GM19324 (cell line): Measurements from ENCODE around the gene SLC16A8.

Experiments used
- ATAC-seq: cut with Tn5 transposase; IDR thresholded peaks from one replicate; pipeline ENCODE4 v1.9.1; 2021; ENCODE audit warnings: mild to moderate bottlenecking, moderate library complexity; ENCODE audit not compliant: unreplicated experiment, low FRiP score

Gene SLC16A8

GRCh38 chr22:38114484-38115398 is 30.8 kb upstream of the SLC16A8 start:
- no peak for ATAC-seq

DNA sequence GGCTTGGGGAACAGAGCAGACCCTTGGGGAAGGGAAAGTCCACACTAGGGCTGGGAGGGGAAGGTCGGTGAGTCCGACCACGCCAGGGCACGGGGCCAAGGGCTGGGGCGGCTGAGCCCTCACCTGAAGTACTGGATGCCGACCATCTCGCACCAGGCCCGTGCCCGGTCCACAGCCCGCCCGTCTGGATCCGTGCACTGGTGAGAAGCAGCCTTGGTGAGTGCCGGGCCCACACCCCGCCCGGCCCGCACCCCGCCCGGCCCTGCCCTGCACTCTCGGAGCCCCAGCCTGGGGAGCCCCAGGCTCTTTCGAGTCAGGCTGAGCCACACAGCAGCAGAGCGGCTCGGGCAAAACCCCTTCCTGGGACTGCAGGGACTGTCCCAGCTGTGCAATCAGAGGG is 28.4 kb upstream of the SLC16A8 start:
- ATAC-seq = no peak

DNA sequence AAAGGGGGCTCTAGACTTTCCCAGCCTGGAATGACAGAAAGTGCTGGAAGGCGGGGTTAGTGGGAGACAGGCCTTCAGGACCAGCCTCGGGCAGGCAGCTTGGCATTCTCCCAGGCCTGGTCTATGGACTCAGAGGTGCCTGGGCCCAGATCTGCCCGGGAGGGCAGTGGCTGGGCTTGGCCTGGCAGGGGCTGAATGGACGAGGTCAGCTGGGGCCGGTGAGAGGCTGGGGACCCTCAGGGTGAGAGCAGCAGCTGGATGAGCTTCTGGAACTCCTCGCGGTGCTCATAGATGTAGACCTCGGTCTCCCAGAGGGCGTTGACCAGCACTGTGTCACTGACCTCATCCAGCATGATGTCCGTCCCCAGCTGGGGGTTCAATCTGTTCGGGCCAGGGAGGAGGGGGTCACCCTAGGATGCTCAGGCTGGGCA is 28.0 kb upstream of the SLC16A8 start:
- no peak for ATAC-seq

- no peak for ATAC-seq
These were observed 27.2 kb upstream of the SLC16A8 start for GRCh38 chr22:38110863-38111852.

GRCh38 chr22:38110008-38110862 is 26.3 kb upstream of the SLC16A8 start, which contains the start of gene BAIAP2L2:
Gene BAIAP2L2 (minus strand): TSS chr22:38110684. CDS start chr22:38110525, 159 bp downstream.
- ATAC-seq = no peak

GRCh38 chr22:38109371-38110001 is 25.5 kb upstream of the SLC16A8 start:
- ATAC-seq = no peak

- ATAC-seq = no peak
These were observed 24.8 kb upstream of the SLC16A8 start for GRCh38 chr22:38108561-38109319.

- ATAC-seq = no peak
These were observed 23.9 kb upstream of the SLC16A8 start for GRCh38 chr22:38107692-38108515.

GRCh38 chr22:38106814-38107578 is 23.0 kb upstream of the SLC16A8 start:
- ATAC-seq = no peak

GRCh38 chr22:38104084-38104483 is 20.1 kb upstream of the SLC16A8 start:
- ATAC-seq = no peak

DNA sequence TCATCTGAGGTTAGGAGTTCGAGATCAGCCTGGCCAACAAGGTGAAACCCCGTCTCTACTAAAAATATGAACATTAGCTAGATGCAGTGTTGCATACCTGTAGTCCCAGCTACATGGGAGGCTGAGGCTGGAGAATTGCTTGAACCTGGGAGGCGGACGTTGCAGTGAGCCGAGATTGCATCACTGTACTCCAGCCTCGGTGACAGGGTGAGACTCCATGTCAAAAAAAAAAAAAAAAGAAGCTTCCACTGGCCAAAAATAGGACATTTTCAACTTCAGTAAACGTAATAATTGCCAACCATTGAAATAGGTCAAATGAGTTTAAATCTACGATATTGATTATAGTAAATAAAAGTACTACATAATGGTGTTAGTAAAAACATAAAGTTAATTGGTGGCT is 19.7 kb upstream of the SLC16A8 start:
- no peak for ATAC-seq

DNA sequence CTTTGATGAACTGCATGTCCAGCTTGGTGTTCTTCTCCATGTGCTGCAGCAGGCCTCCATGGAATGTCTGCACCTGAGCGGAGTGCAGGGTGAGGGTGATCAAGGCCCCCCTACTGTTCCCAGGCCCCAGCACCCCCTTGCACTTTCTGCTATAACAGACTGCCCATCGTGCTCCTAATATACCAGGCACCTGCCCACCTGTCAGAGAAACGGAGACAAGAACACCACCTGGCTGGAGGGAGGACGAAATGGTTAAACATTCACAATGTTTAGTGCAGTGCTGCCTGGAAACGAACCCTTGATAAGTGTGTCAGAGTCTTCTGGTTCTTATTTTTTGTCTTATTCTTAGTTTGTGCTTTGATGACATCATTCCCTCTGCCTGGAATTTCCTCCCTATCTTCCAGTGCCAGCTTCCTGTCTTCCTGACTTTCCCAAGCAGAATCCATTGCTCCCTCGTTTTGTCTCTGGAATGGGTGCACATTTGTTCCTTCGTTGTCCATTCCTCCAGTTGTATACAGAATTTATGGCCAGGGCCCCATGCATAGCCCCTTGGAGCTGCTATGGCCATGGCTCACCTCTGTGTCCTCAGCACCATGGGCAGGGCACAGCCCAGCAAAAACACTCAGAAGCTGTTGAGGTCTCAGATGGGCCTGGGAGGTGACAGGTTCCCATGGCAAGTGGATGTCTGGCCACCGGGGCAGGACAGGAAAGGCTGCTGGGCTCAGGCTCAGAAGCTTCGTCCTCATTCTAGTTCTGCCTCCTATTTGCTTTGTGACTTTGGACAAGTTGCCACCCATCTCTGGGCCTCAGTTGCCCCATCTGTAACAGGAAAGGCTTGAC is 14.6 kb upstream of the SLC16A8 start:
- ATAC-seq = no peak

DNA sequence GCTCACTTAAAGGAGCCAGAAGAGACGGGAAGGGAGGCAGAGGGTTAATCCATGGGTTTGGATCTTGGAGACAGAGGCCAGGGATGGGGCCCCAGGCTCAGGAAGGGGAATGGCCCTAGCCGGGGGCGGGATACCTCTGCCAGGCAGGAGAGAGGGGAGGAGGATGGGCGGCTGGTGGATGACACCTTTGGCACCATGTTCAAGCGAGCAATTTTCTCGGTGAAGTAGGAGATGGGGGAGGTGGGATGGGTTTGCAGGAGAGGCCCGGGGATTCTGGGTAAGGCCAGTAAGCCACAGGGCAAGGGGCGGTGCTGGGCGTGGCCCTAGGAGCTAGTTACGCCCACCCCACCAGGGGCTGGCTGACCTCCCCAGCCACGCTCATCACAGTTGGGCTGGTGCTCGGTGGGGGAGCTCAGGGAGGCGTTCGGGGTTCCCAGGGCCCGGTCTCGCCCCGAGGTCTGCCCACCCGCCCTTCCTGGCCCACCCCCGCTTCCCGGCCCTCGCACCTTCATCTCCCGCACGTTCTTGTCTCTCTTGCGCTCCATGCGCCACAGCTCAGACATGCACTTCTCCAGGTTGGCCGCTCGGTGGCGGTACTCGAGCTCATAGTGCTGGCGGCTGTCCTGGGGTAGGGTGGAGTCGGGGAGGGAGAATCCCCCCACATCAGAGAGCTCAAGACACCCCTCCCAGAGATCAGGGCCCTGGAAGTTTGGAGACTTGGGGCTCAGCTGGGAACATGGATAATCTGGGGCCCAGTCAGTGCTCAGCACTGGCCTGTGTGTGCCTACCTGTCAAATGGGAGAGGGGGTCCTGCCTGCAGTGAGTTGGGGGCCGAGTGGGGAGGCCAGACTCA is 13.8 kb upstream of the SLC16A8 start:
- no peak for ATAC-seq

- no peak for ATAC-seq
These were observed 13.1 kb upstream of the SLC16A8 start for GRCh38 chr22:38097058-38097457.

- no peak for ATAC-seq
These were observed 5.5 kb upstream of the SLC16A8 start for GRCh38 chr22:38089474-38089851.
